H9 (cell line): ENCODE data around the gene OR8B4. TPM values are rescaled to one million over a fixed set of nuclear protein-coding genes. Genes with fewer than 3 reads are reported as not detected.
"Not testable (repeated sequence)": the region's sequence is repeated elsewhere in the genome, so short reads cannot be mapped to it uniquely, and the experiment has no call there.

Experiments used
- DNase-seq: peaks from one replicate; pipeline ENCODE4 v3.0.0-alpha.2; 2017
- H2AFZ ChIP-seq: one replicate; pipeline ENCODE4 v1.6.1; 2013; ENCODE audit warnings: mild to moderate bottlenecking, low read length, control low read depth, moderate library complexity
- H2AK5ac ChIP-seq: 2 replicates; pipeline ENCODE4 v1.6.1; 2013; ENCODE audit warnings: low read length, control low read depth, mixed read lengths; ENCODE audit not compliant: insufficient read length
- H2BK120ac ChIP-seq: one replicate; pipeline ENCODE4 v1.6.1; 2013; ENCODE audit warnings: low read depth, mild to moderate bottlenecking, low read length, control low read depth, inconsistent platforms; ENCODE audit not compliant: poor library complexity, severe bottlenecking
- H2BK12ac ChIP-seq: 2 replicates; pipeline ENCODE4 v1.6.1; 2013; ENCODE audit warnings: low read length, control low read depth, mixed read lengths, low read depth; ENCODE audit not compliant: insufficient read length
- H2BK15ac ChIP-seq: 2 replicates; pipeline ENCODE4 v1.6.1; 2013; ENCODE audit warnings: low read depth, low read length, control low read depth
- H2BK20ac ChIP-seq: one replicate; pipeline ENCODE4 v1.6.1; 2013; ENCODE audit warnings: low read depth, mild to moderate bottlenecking, low read length, control low read depth, inconsistent platforms; ENCODE audit not compliant: poor library complexity, severe bottlenecking
- H2BK5ac ChIP-seq: 2 replicates; pipeline ENCODE4 v1.6.1; 2013; ENCODE audit warnings: low read length, control low read depth, mixed read lengths; ENCODE audit not compliant: insufficient read length
- H3K14ac ChIP-seq: 2 replicates; pipeline ENCODE4 v1.6.1; 2013; ENCODE audit warnings: low read length, control low read depth; ENCODE audit not compliant: insufficient read depth
- H3K18ac ChIP-seq: 2 replicates; pipeline ENCODE4 v1.6.1; 2013; ENCODE audit warnings: low read depth, mild to moderate bottlenecking, mixed read lengths, low read length, control low read depth; ENCODE audit not compliant: insufficient read length
- H3K23ac ChIP-seq: 2 replicates; pipeline ENCODE4 v1.6.1; 2013; ENCODE audit warnings: low read length, control low read depth, mixed read lengths, low read depth; ENCODE audit not compliant: insufficient read length
- H3K23me2 ChIP-seq: 2 replicates; pipeline ENCODE4 v1.6.1; 2013; ENCODE audit warnings: low read depth, mild to moderate bottlenecking, mixed read lengths, low read length, control low read depth; ENCODE audit not compliant: insufficient read length, poor library complexity, severe bottlenecking
- H3K27ac ChIP-seq: 2 replicates; pipeline ENCODE4 v1.5.1; 2013; ENCODE audit warnings: low read length, control low read depth, mixed read lengths, low read depth; ENCODE audit not compliant: insufficient read length
- H3K27me3 ChIP-seq: 2 replicates; pipeline ENCODE4 v1.6.1; 2013; ENCODE audit warnings: low read length, control low read depth, inconsistent platforms; ENCODE audit not compliant: insufficient read depth
- H3K4ac ChIP-seq: 2 replicates; pipeline ENCODE4 v1.6.1; 2013; ENCODE audit warnings: low read depth, mild to moderate bottlenecking, control low read depth, inconsistent platforms, low read length, moderate library complexity
- H3K4me1 ChIP-seq: 2 replicates; pipeline ENCODE4 v1.6.1; 2013; ENCODE audit warnings: low read length, control low read depth, inconsistent platforms; ENCODE audit not compliant: insufficient read depth
- H3K4me2 ChIP-seq: 2 replicates; pipeline ENCODE4 v1.6.1; 2013; ENCODE audit warnings: low read length, control low read depth, mixed read lengths; ENCODE audit not compliant: insufficient read length, insufficient read depth
- H3K56ac ChIP-seq: 2 replicates; pipeline ENCODE4 v1.6.1; 2013; ENCODE audit warnings: low read depth, mild to moderate bottlenecking, mixed read lengths, low read length, control low read depth; ENCODE audit not compliant: insufficient read length
- H3K79me1 ChIP-seq: 2 replicates; pipeline ENCODE4 v1.6.1; 2013; ENCODE audit warnings: low read depth, mild to moderate bottlenecking, moderate library complexity, low read length, control low read depth, inconsistent platforms; ENCODE audit not compliant: insufficient read depth, poor library complexity, severe bottlenecking
- H3K79me2 ChIP-seq: 2 replicates; pipeline ENCODE4 v1.6.1; 2013; ENCODE audit warnings: low read length, control low read depth, inconsistent platforms; ENCODE audit not compliant: insufficient read depth
- H3K9ac ChIP-seq: 2 replicates; pipeline ENCODE4 v1.6.1; 2013; ENCODE audit warnings: low read length, control low read depth, mixed read lengths; ENCODE audit not compliant: insufficient read length; ENCODE audit errors: extremely low read depth
- H3K9me3 ChIP-seq: one replicate; pipeline ENCODE4 v1.6.1; 2013; ENCODE audit warnings: low read depth, low read length, inconsistent platforms; ENCODE audit not compliant: control insufficient read depth
- H3T11ph ChIP-seq: one replicate; pipeline ENCODE4 v1.6.1; 2013; ENCODE audit warnings: mild to moderate bottlenecking, low read length, control low read depth, inconsistent platforms
- H4K20me1 ChIP-seq: one replicate; pipeline ENCODE4 v1.6.1; 2013; ENCODE audit not compliant: control insufficient read depth, insufficient read length, insufficient read depth
- H4K5ac ChIP-seq: 2 replicates; pipeline ENCODE4 v1.6.1; 2013; ENCODE audit warnings: low read depth, mild to moderate bottlenecking, mixed read lengths, low read length, control low read depth; ENCODE audit not compliant: insufficient read length
- H4K8ac ChIP-seq: replicated peaks from 2 replicates; pipeline ENCODE4 v1.6.1; 2013; ENCODE audit warnings: low read length, control low read depth, mixed read lengths, low read depth; ENCODE audit not compliant: insufficient read length
- H4K91ac ChIP-seq: 2 replicates; pipeline ENCODE4 v1.6.1; 2013; ENCODE audit warnings: low read depth, mild to moderate bottlenecking, moderate library complexity, mixed read lengths, low read length, control low read depth; ENCODE audit not compliant: insufficient read length
- H3K27ac Mint-ChIP-seq, 3 experiments: 2 replicates in 2 of 3; 3 replicates in 1 of 3; pipeline ENCODE4 v1.8.0; 2020 to 2021; ENCODE audit warnings: mixed read lengths in 3 of 3, mild to moderate bottlenecking in 1 of 3, moderate library complexity in 1 of 3
- H3K27me3 Mint-ChIP-seq: 2 replicates; pipeline ENCODE4 v1.8.0; 2021; ENCODE audit warnings: low read depth, mild to moderate bottlenecking, moderate library complexity, mixed read lengths
- H3K36me3 Mint-ChIP-seq, 3 experiments: 2 replicates in 2 of 3; 3 replicates in 1 of 3; pipeline ENCODE4 v1.8.0; 2020 to 2021; ENCODE audit warnings: low read depth in 3 of 3, mixed read lengths in 3 of 3; ENCODE audit not compliant: insufficient read depth in 1 of 3
- H3K4me1 Mint-ChIP-seq, 2 experiments: 2 replicates each; pipeline ENCODE4 v1.8.0; 2020; ENCODE audit warnings: mixed read lengths in 2 of 2
- H3K4me3 Mint-ChIP-seq, 2 experiments: 2 replicates in 1 of 2; 3 replicates in 1 of 2; pipeline ENCODE4 v1.8.0; 2020 to 2021; ENCODE audit warnings: mild to moderate bottlenecking in 2 of 2, mixed read lengths in 2 of 2, moderate library complexity in 1 of 2
- H3K9me3 Mint-ChIP-seq, 2 experiments: 2 replicates in 1 of 2; 3 replicates in 1 of 2; pipeline ENCODE4 v1.8.0; 2020; ENCODE audit warnings: mild to moderate bottlenecking in 2 of 2, mixed read lengths in 2 of 2, moderate library complexity in 1 of 2
- WGBS: extraction: QIAGEN DNeasy Blood & Tissue Kit; methylation state at CpG from one replicate; pipeline ENCODE4 v1.1.7; 2013; ENCODE audit warnings: missing lambda C conversion rate, low lambda C conversion rate, mixed read lengths; ENCODE audit not compliant: insufficient read length; ENCODE audit errors: extremely low coverage; 5-methylcytosine and 5-hydroxymethylcytosine counted together
- total RNA-seq: library from RNA; stranded (reverse); gene quantifications from 2 replicates; pipeline ENCODE4 v1.2.1, GENCODE V29; 2021
- TF ChIP-seq, protein P1 (sequence below): fragments of 200-600 bp; sonication (generic); conservative IDR thresholded peaks from 3 replicates; pipeline ENCODE4 v1.8.0; 2021; ENCODE audit warnings: antibody characterized with exemption, mild to moderate bottlenecking

OR8B4 gene
- total RNA-seq, 1 experiment from 2014 or later: not detected

DNA sequence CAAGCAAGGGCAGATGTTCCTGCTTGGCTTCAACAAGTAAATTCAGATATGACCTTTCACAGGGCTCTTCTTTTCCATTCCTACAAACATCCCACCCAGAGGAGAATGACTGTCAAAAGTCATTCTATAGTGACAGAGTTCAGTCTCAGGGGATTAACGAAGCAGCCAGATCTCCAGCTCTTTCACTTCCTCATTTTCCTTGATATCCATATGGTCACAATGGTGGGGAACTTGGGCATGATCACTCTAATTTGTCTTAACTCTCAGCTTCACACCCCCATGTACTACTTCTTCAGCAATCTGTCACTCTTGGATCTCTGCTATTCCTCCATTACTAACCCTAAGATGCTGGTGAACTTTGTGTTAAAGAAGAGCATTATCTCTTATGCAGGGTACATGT is 35.8 kb upstream of the OR8B4 start:
- TF ChIP-seq, protein P1, sequence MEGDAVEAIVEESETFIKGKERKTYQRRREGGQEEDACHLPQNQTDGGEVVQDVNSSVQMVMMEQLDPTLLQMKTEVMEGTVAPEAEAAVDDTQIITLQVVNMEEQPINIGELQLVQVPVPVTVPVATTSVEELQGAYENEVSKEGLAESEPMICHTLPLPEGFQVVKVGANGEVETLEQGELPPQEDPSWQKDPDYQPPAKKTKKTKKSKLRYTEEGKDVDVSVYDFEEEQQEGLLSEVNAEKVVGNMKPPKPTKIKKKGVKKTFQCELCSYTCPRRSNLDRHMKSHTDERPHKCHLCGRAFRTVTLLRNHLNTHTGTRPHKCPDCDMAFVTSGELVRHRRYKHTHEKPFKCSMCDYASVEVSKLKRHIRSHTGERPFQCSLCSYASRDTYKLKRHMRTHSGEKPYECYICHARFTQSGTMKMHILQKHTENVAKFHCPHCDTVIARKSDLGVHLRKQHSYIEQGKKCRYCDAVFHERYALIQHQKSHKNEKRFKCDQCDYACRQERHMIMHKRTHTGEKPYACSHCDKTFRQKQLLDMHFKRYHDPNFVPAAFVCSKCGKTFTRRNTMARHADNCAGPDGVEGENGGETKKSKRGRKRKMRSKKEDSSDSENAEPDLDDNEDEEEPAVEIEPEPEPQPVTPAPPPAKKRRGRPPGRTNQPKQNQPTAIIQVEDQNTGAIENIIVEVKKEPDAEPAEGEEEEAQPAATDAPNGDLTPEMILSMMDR: no peak
- no peak overlapping the region for H4K5ac ChIP-seq
- H3K27me3 Mint-ChIP-seq: no peaks in the 10 kb centered on the region

DNA sequence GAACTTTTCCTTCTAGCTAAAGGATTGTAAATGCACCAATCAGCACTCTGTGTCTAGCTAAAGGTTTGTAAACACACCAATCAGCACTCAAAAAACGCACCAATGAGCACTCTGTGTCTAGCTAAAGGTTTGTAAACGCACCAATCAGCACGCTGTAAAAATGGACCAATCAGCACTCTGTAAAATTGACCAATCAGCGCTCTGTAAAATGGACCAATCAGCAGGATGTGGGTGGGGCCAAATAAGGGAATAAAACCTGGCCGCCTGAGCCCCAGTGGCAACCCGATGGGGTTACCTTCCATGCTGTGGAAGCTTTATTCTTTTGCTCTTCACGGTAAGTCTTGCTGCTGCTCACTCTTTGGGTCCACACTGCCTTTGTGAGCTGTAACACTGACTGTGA is 34.7 kb upstream of the OR8B4 start:
- H3K23ac ChIP-seq, H3K23me2 ChIP-seq, H3K79me2 ChIP-seq, H2BK120ac ChIP-seq, H3K9me3 ChIP-seq, H3K9me3 Mint-ChIP-seq, H3K18ac ChIP-seq, H3K27ac Mint-ChIP-seq, H4K91ac ChIP-seq, H3K36me3 Mint-ChIP-seq, DNase-seq, H2AK5ac ChIP-seq, H3K27ac ChIP-seq, H2BK20ac ChIP-seq, H3K9ac ChIP-seq, H4K8ac ChIP-seq, H3K79me1 ChIP-seq, H3K56ac ChIP-seq, H2AFZ ChIP-seq, H3K4ac ChIP-seq, H2BK12ac ChIP-seq, H3T11ph ChIP-seq, H4K20me1 ChIP-seq, H3K27me3 Mint-ChIP-seq, H3K4me2 ChIP-seq, H4K5ac ChIP-seq, H3K14ac ChIP-seq, H3K27me3 ChIP-seq, H2BK5ac ChIP-seq, H3K4me3 Mint-ChIP-seq, H3K4me1 ChIP-seq, H3K4me1 Mint-ChIP-seq, H2BK15ac ChIP-seq: not testable (repeated sequence)
- WGBS: no CpG with 5 or more reads among the region's 7 CpGs

More for the DNA sequence above, 35.8 kb upstream of the OR8B4 start:
- Histone ChIP-seq H3K27me3 (no peaks in the 10 kb centered on the region), H3K14ac (no peak overlapping the region), H3T11ph (no peak overlapping the region), H4K91ac (no peak overlapping the region), H4K20me1 (no peaks in the 10 kb centered on the region), H2BK15ac (no peak overlapping the region), H3K23me2 (no peaks in the 10 kb centered on the region), H2BK12ac (no peak overlapping the region), H3K79me2 (no peaks in the 10 kb centered on the region), H2BK5ac (no peak overlapping the region), H3K56ac (no peak overlapping the region), H4K8ac (no peak overlapping the region), H3K79me1 (no peaks in the 10 kb centered on the region), H2AK5ac (no peak overlapping the region), H3K23ac (no peak overlapping the region), H3K4ac (no peak overlapping the region), H2BK20ac (no peak overlapping the region), H3K9me3 (no peaks in the 10 kb centered on the region), H3K9ac (no peak overlapping the region), H3K18ac (no peak overlapping the region), H3K4me2 (no peak overlapping the region), H3K27ac (no peak overlapping the region), H3K4me1 (no peaks in the 10 kb centered on the region), H2BK120ac (no peak overlapping the region), H2AFZ (no peak overlapping the region)
- Mint-ChIP-seq H3K4me1 (no peaks in the 10 kb centered on the region), H3K36me3 (0 out of 7 replicates have a peak, but pooled peaks cover 0 to 5% (median 0%) of the 10 kb centered on the region in 3 experiments), H3K9me3 (peaks cover 0 to 3% of the 10 kb centered on the region in 2 experiments; a peak in 3 of 5 replicates), H3K27ac (no peak overlapping the region), H3K4me3 (no peak overlapping the region)
- DNase-seq: no peak
- no CpG with 5 or more reads among the region's 1 CpG for WGBS
